ENCODE data around the gene ENO4.

DNA sequence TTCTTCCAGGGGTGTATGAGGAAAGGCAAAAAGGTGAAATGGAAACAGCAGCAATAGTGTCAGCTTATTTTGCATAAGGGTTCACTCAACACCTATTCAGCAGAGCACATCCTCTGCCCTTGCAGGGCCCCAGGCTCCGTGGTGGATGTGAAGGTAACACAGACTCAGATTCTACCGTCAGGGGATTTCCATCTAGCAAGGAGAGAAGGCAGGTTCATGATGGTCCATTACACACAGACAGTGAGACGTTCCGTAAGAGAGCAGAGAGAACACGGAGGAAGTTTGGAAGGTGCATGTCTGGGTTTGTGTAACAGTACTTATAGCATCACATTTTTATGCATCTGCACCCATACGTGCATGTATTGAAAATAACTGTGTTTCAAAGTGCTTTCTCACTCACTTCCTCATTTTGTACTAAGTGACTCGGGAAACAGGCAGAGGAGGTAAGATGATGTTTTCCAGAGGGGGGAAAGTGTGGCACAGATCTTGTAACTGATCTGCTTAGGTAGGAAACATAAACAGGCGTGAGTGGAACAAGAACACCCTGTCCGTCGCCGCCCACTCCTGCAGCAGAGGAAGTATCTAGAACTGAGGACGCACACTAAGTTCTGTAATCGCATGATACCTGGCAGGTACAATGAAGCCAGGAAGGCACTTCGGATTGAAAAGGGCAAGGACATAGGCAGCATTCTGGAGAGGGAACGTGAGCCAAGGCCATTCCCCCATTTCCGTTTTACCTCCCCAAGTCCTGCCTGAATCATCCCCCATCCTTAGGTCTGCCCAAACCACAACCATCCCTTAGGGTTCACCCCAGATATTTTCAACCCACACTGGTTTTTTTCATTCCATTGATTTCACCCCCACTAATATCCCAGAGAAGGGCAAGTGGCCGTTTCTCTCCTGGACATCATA lies 1.0 kb upstream of the ENO4 start:
- TF ChIP-seq, protein P1, sequence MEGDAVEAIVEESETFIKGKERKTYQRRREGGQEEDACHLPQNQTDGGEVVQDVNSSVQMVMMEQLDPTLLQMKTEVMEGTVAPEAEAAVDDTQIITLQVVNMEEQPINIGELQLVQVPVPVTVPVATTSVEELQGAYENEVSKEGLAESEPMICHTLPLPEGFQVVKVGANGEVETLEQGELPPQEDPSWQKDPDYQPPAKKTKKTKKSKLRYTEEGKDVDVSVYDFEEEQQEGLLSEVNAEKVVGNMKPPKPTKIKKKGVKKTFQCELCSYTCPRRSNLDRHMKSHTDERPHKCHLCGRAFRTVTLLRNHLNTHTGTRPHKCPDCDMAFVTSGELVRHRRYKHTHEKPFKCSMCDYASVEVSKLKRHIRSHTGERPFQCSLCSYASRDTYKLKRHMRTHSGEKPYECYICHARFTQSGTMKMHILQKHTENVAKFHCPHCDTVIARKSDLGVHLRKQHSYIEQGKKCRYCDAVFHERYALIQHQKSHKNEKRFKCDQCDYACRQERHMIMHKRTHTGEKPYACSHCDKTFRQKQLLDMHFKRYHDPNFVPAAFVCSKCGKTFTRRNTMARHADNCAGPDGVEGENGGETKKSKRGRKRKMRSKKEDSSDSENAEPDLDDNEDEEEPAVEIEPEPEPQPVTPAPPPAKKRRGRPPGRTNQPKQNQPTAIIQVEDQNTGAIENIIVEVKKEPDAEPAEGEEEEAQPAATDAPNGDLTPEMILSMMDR (IDR thresholded peaks at IDR 0.05), result no peak
- TF ChIP-seq POLR2A (IDR thresholded peaks at IDR 0.05), result no peak

Data from testis (tissue), 2 donors.